Neutrophil (primary cell): ENCODE measurements around the gene ZNF814.
"Not testable (repeated sequence)": the region's sequence is repeated elsewhere in the genome, so short reads cannot be mapped to it uniquely, and the experiment has no call there.

Source experiments
- H3K27ac ChIP-seq: fragments of 200-600 bp; sonication (generic); 2 replicates; pipeline ENCODE4 v1.5.1; 2016; ENCODE audit warnings: mild to moderate bottlenecking, moderate library complexity
- H3K27me3 ChIP-seq: fragments of 200-600 bp; sonication (generic); 2 replicates; pipeline ENCODE4 v1.6.0; 2016; ENCODE audit warnings: mild to moderate bottlenecking
- H3K36me3 ChIP-seq: fragments of 200-600 bp; sonication (generic); 2 replicates; pipeline ENCODE4 v1.5.1; 2017
- H3K4me1 ChIP-seq, 2 experiments: fragments of 200-600 bp in 1 of 2; sonication (generic) in 1 of 2; 1 replicate in 1 of 2; 2 replicates in 1 of 2; pipeline versions ENCODE4 v1.5.1 to v1.6.1; 2013 to 2016; ENCODE audit warnings: low read depth in 1 of 2, low read length in 1 of 2, mild to moderate bottlenecking in 1 of 2, moderate library complexity in 1 of 2; ENCODE audit not compliant: control insufficient read depth in 1 of 2, insufficient read depth in 1 of 2
- H3K4me3 ChIP-seq, 2 experiments: fragments of 200-600 bp in 1 of 2; sonication (generic) in 1 of 2; 1 replicate in 1 of 2; 2 replicates in 1 of 2; pipeline ENCODE4 v1.5.1; 2013 to 2016; ENCODE audit warnings: low read depth in 1 of 2, low read length in 1 of 2, mild to moderate bottlenecking in 1 of 2, moderate library complexity in 1 of 2
- H3K9me3 ChIP-seq: fragments of 200-600 bp; sonication (generic); 2 replicates; pipeline ENCODE4 v1.5.1; 2016
- CTCF ChIP-seq: fragments of 200-600 bp; sonication (generic); IDR thresholded peaks from 2 replicates; pipeline ENCODE4 v1.5.1; 2016; ENCODE audit warnings: antibody characterized with exemption

The ZNF814 gene

GRCh38 chr19:57914531-57914930 is 25.7 kb upstream of the ZNF814 start:
- no peak for TF ChIP-seq CTCF
- Histone ChIP-seq H3K27me3 (no peaks in the 10 kb centered on the region), H3K36me3 (peaks cover 20% of the 10 kb centered on the region), H3K4me1 (peaks cover 9 to 14% of the 10 kb centered on the region in 2 experiments), H3K4me3 (no peak overlapping the region), H3K27ac (no peak overlapping the region), H3K9me3 (no peaks in the 10 kb centered on the region)

GRCh38 chr19:57907394-57907793 is 18.6 kb upstream of the ZNF814 start:
- H3K4me1 ChIP-seq = no peaks in the 10 kb centered on the region
- H3K36me3 ChIP-seq = peaks cover 44% of the 10 kb centered on the region
- no peaks in the 10 kb centered on the region for H3K27me3 ChIP-seq
- H3K27ac ChIP-seq = no peak overlapping the region
- no peaks in the 10 kb centered on the region for H3K9me3 ChIP-seq
- H3K4me3 ChIP-seq = no peak overlapping the region
- TF ChIP-seq CTCF = no peak

- H3K4me1 ChIP-seq = no peaks in the 10 kb centered on the region
- no peak for TF ChIP-seq CTCF
- no peaks in the 10 kb centered on the region for H3K27me3 ChIP-seq
- H3K36me3 ChIP-seq = peaks cover 28% of the 10 kb centered on the region
- H3K4me3 ChIP-seq = no peak overlapping the region
- H3K9me3 ChIP-seq = no peaks in the 10 kb centered on the region
- no peak overlapping the region for H3K27ac ChIP-seq
Observed at GRCh38 chr19:57905258-57905657, 16.4 kb upstream of the ZNF814 start.

GRCh38 chr19:57903618-57904184 is 14.9 kb upstream of the ZNF814 start:
- Histone ChIP-seq H3K27ac (no peak overlapping the region), H3K4me3 (no peak overlapping the region), H3K27me3 (no peaks in the 10 kb centered on the region), H3K4me1 (no peaks in the 10 kb centered on the region), H3K9me3 (no peaks in the 10 kb centered on the region), H3K36me3 (peaks cover 18% of the 10 kb centered on the region)
- TF ChIP-seq CTCF = no peak

GRCh38 chr19:57900311-57900710 is 11.5 kb upstream of the ZNF814 start:
- Histone ChIP-seq H3K4me3 (no peak overlapping the region), H3K9me3 (no peaks in the 10 kb centered on the region), H3K4me1 (peaks cover 18 to 22% of the 10 kb centered on the region in 2 experiments), H3K27ac (no peak overlapping the region), H3K27me3 (no peaks in the 10 kb centered on the region), H3K36me3 (no peaks in the 10 kb centered on the region)
- TF ChIP-seq CTCF = no peak

GRCh38 chr19:57890706-57891105 is 1.9 kb upstream of the ZNF814 start:
- not testable (repeated sequence) for H3K27ac ChIP-seq, H3K9me3 ChIP-seq, H3K4me3 ChIP-seq, H3K36me3 ChIP-seq, H3K27me3 ChIP-seq
- peaks cover 7 to 15% of the 10 kb centered on the region in 2 experiments for H3K4me1 ChIP-seq
